ENCODE results near the gene NTF3.

- no peak for TF ChIP-seq EZH2phosphoT487 (IDR thresholded peaks at IDR 0.05; ENCODE audit: borderline replicate concordance, low read length)
- TF ChIP-seq CTCF (IDR thresholded peaks at IDR 0.05; ENCODE audit: low read depth, low read length, poor library complexity, severe bottlenecking), result no peak
These were observed 40.3 kb upstream of the NTF3 start for GRCh38 chr12:5391653-5392052.
